Trophoblast cell (in vitro differentiated cells and primary cell): ENCODE results near the gene INHBB.

Experiments used
- DNase-seq, 2 donors: peaks; one replicate each; pipeline ENCODE4 v3.0.0-alpha.2; 2016
- H2AFZ ChIP-seq: 2 replicates; pipeline ENCODE4 v1.6.1; 2013; ENCODE audit warnings: low read length, moderate library complexity, mild to moderate bottlenecking; ENCODE audit not compliant: insufficient read depth, poor library complexity
- H2AK5ac ChIP-seq: 2 replicates; pipeline ENCODE4 v1.6.1; 2013; ENCODE audit warnings: mild to moderate bottlenecking, low read length
- H2BK120ac ChIP-seq: 2 replicates; pipeline ENCODE4 v1.6.1; 2013; ENCODE audit warnings: low read length, mild to moderate bottlenecking, moderate library complexity; ENCODE audit not compliant: insufficient read depth, poor library complexity
- H2BK12ac ChIP-seq: 2 replicates; pipeline ENCODE4 v1.6.1; 2013; ENCODE audit warnings: mild to moderate bottlenecking, low read length, moderate library complexity
- H2BK5ac ChIP-seq: 2 replicates; pipeline ENCODE4 v1.6.1; 2013; ENCODE audit warnings: low read length, low read depth, moderate library complexity, mild to moderate bottlenecking; ENCODE audit not compliant: poor library complexity
- H3K14ac ChIP-seq: 2 replicates; pipeline ENCODE4 v1.6.1; 2013; ENCODE audit warnings: mild to moderate bottlenecking, low read length
- H3K18ac ChIP-seq: 2 replicates; pipeline ENCODE4 v1.6.1; 2013; ENCODE audit warnings: mild to moderate bottlenecking, low read length
- H3K23ac ChIP-seq: 2 replicates; pipeline ENCODE4 v1.6.1; 2013; ENCODE audit warnings: low read length
- H3K27ac ChIP-seq: 2 replicates; pipeline ENCODE4 v1.5.1; 2013; ENCODE audit warnings: low read depth, mild to moderate bottlenecking, inconsistent platforms, low read length, moderate library complexity
- H3K27me3 ChIP-seq: 2 replicates; pipeline ENCODE4 v1.6.1; 2013; ENCODE audit warnings: inconsistent platforms, mild to moderate bottlenecking, low read length, moderate library complexity; ENCODE audit not compliant: insufficient read depth
- H3K36me3 ChIP-seq, 2 experiments: 1 replicate in 1 of 2; 2 replicates in 1 of 2; pipeline ENCODE4 v1.6.1; 2013; ENCODE audit warnings: low read length in 2 of 2, mild to moderate bottlenecking in 2 of 2, moderate library complexity in 1 of 2; ENCODE audit not compliant: insufficient read depth in 2 of 2, control insufficient read depth in 1 of 2
- H3K4ac ChIP-seq: 2 replicates; pipeline ENCODE4 v1.6.1; 2013; ENCODE audit warnings: low read depth, mild to moderate bottlenecking, low read length, moderate library complexity
- H3K4me1 ChIP-seq, 2 experiments: 1 replicate in 1 of 2; 2 replicates in 1 of 2; pipeline ENCODE4 v1.6.1; 2013; ENCODE audit warnings: low read length in 2 of 2, mild to moderate bottlenecking in 2 of 2, moderate library complexity in 1 of 2; ENCODE audit not compliant: insufficient read depth in 2 of 2, control insufficient read depth in 1 of 2
- H3K4me2 ChIP-seq: 2 replicates; pipeline ENCODE4 v1.6.1; 2013; ENCODE audit warnings: inconsistent platforms, mild to moderate bottlenecking, low read length, moderate library complexity
- H3K4me3 ChIP-seq: 2 replicates; pipeline ENCODE4 v1.5.1; 2013; ENCODE audit warnings: mild to moderate bottlenecking, low read depth, low read length, inconsistent platforms
- H3K79me1 ChIP-seq: one replicate; pipeline ENCODE4 v1.6.1; 2013; ENCODE audit warnings: low read length
- H3K79me2 ChIP-seq: 2 replicates; pipeline ENCODE4 v1.6.1; 2013; ENCODE audit warnings: low read length, mild to moderate bottlenecking; ENCODE audit not compliant: control insufficient read depth, insufficient read depth, poor library complexity
- H3K9ac ChIP-seq: 2 replicates; pipeline ENCODE4 v1.6.1; 2013; ENCODE audit warnings: mild to moderate bottlenecking, low read length
- H3K9me3 ChIP-seq: 2 replicates; pipeline ENCODE4 v1.6.1; 2013; ENCODE audit warnings: low read depth, mild to moderate bottlenecking, control low read depth, inconsistent platforms, low read length; ENCODE audit not compliant: insufficient read depth
- H4K12ac ChIP-seq: 2 replicates; pipeline ENCODE4 v1.6.1; 2013; ENCODE audit warnings: low read depth, mild to moderate bottlenecking, low read length, moderate library complexity
- H4K8ac ChIP-seq: 2 replicates; pipeline ENCODE4 v1.6.1; 2013; ENCODE audit warnings: low read depth, mild to moderate bottlenecking, low read length, moderate library complexity
- H4K91ac ChIP-seq: one replicate; pipeline ENCODE4 v1.6.1; 2013; ENCODE audit warnings: low read depth, mild to moderate bottlenecking, low read length, moderate library complexity
- WGBS: extraction: QIAGEN DNeasy Blood & Tissue Kit; methylation state at CpG from one replicate; pipeline ENCODE4 v1.1.7; 2013; ENCODE audit warnings: missing lambda C conversion rate; ENCODE audit not compliant: insufficient read length, insufficient coverage; ENCODE audit errors: extremely low coverage; 5-methylcytosine and 5-hydroxymethylcytosine counted together

The INHBB gene

GRCh38 chr2:120305296-120305695 lies 40.6 kb upstream of the INHBB start:
- Histone ChIP-seq H3K4me1 (peaks cover 4 to 6% of the 10 kb centered on the region in 2 experiments), H3K9ac (no peak overlapping the region), H3K79me1 (peaks cover 2% of the 10 kb centered on the region), H3K27ac (no peak overlapping the region), H2AFZ (no peak overlapping the region), H3K9me3 (no peaks in the 10 kb centered on the region), H2BK120ac (no peak overlapping the region), H3K4me3 (no peak overlapping the region), H3K79me2 (no peaks in the 10 kb centered on the region), H3K18ac (no peak overlapping the region), H4K12ac (no peak overlapping the region), H3K36me3 (peaks cover 4 to 6% of the 10 kb centered on the region in 2 experiments), H3K4me2 (no peak overlapping the region), H4K91ac (no peak overlapping the region), H4K8ac (no peak overlapping the region), H3K14ac (no peak overlapping the region), H3K23ac (no peak overlapping the region), H2AK5ac (no peak overlapping the region), H2BK12ac (no peak overlapping the region), H3K4ac (no peak overlapping the region), H2BK5ac (no peak overlapping the region), H3K27me3 (no peaks in the 10 kb centered on the region)
- peak in 1 of 2 donors; percentile 21 for DNase-seq
- WGBS: no CpG with 5 or more reads among the region's 6 CpGs

DNA sequence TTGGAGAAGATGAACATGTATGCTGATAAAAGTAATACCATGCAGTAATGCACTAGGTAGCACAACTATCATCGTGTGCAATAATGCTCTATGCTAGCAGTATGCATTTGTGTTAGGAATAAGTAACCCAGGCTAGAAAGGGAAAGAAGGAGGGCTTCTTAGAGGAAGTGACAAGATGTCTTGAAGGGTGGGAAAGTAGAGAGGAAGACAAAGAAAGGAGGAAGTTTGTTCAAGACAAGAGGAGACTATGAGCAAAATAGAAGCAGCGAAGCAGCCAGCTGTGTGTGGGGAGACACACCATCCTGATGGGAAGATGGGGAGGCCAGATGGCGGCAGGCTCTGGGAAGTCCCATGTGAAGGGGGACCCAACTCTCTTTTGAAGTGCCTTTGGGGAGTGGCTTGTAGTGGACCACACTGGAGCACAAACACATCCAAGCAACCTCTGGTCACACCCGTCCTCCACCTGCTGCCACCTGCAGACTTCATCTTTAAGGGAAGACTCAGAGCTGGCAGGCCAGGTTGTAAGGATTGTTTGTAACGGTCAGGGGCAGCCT lies 39.9 kb upstream of the INHBB start:
- Histone ChIP-seq H4K12ac (no peak overlapping the region), H3K9me3 (no peaks in the 10 kb centered on the region), H2AK5ac (no peak overlapping the region), H3K4me1 (peaks cover 0 to 3% of the 10 kb centered on the region in 2 experiments), H2BK5ac (no peak overlapping the region), H3K18ac (no peak overlapping the region), H3K27ac (no peak overlapping the region), H3K14ac (no peak overlapping the region), H3K79me1 (no peaks in the 10 kb centered on the region), H3K4me2 (no peak overlapping the region), H3K23ac (no peak overlapping the region), H3K4ac (no peak overlapping the region), H3K4me3 (no peak overlapping the region), H4K91ac (no peak overlapping the region), H3K9ac (no peak overlapping the region), H2BK120ac (no peak overlapping the region), H3K79me2 (no peaks in the 10 kb centered on the region), H4K8ac (no peak overlapping the region), H2BK12ac (no peak overlapping the region), H3K27me3 (no peaks in the 10 kb centered on the region), H3K36me3 (peaks cover 0 to 6% of the 10 kb centered on the region in 2 experiments), H2AFZ (no peak overlapping the region)
- DNase-seq: no peak
- WGBS: no CpG with 5 or more reads among the region's 5 CpGs

DNA sequence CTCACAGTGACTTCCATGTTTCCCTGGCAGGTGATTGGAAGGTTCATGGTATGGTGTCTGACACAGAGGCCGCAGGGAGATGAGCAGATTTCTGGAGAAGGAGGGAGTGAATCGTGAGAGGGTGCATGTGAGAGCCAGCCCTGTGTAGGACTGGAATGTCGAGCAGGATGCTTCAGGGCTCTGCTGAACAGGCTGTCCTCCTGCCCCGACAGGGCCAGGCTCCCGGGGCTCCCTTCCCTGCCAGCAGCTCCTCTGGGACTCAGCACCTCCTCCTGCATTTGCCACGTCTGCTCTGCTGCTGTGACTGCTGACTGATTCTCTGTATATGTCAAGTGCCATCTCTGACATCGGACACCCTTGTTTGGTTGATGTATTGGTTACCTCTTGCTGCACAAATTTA lies 38.5 kb upstream of the INHBB start:
- no peaks in the 10 kb centered on the region for H3K79me1 ChIP-seq
- H3K9ac ChIP-seq: no peak overlapping the region
- WGBS: no CpG with 5 or more reads among the region's 7 CpGs

DNA sequence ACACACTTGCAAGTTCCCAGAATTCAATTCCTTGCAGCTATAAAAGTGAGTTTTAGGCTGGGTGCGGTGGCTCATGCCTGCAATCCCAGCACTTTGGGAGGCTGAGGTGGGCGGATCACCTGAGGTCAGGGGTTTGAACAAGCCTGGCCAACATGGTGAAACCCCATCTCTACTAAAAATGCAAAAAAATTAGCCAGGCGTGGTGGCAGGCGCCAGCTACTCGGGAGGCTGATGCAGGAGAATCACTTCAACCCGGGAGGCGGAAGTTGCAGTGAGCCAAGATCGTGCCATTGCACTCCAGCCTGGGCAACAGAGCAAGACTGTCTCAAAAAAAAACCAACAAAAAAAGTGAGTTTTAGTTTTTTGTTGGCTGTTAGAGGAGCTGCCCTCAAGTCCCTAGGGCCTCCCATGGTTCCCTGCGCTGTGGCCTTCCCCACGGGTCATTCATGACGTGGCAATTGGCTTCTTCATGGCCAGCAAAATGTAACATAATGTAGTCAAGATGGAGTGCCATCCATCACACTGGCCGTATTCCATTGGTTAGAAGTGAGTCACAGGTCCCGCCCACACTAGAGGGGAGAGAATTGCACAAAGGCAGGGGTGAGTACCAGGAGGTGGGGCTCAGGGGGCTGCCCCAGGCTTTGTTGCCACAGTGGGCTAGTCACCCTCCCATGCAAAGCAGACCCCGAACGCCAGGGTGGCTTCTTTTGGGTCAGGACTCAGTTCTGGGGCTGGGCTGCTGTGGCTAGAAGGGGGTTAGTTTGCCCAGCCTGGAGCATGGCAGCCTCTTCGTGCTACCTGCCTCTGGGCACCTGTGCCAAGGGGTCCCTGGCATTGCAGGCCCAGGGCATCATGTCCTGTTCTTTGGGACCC lies 37.7 kb upstream of the INHBB start:
- no peak overlapping the region for H3K27ac ChIP-seq
- no peaks in the 10 kb centered on the region for H3K27me3 ChIP-seq
- H3K36me3 ChIP-seq: no peaks in the 10 kb centered on the region
- H2BK12ac ChIP-seq: no peak overlapping the region
- H3K79me1 ChIP-seq: no peaks in the 10 kb centered on the region
- H3K4me1 ChIP-seq: no peaks in the 10 kb centered on the region
- H2BK5ac ChIP-seq: no peak overlapping the region
- H3K9ac ChIP-seq: no peak overlapping the region
- H3K4ac ChIP-seq: no peak overlapping the region
- no peaks in the 10 kb centered on the region for H3K79me2 ChIP-seq
- H3K14ac ChIP-seq: no peak overlapping the region
- H3K23ac ChIP-seq: no peak overlapping the region
- H2AFZ ChIP-seq: no peak overlapping the region
- H3K9me3 ChIP-seq: no peaks in the 10 kb centered on the region
- no peak overlapping the region for H4K8ac ChIP-seq
- H3K4me3 ChIP-seq: no peak overlapping the region
- no peak overlapping the region for H2BK120ac ChIP-seq
- H3K4me2 ChIP-seq: no peak overlapping the region
- H4K91ac ChIP-seq: no peak overlapping the region
- H2AK5ac ChIP-seq: no peak overlapping the region
- no peak for DNase-seq
- WGBS: no CpG with 5 or more reads among the region's 16 CpGs
- H4K12ac ChIP-seq: no peak overlapping the region
- no peak overlapping the region for H3K18ac ChIP-seq

More for the DNA sequence above, 38.5 kb upstream of the INHBB start:
- Histone ChIP-seq H3K4me1 (no peaks in the 10 kb centered on the region), H3K4me3 (no peak overlapping the region), H3K36me3 (peaks cover 0 to 6% of the 10 kb centered on the region in 2 experiments), H4K12ac (no peak overlapping the region), H3K4ac (no peak overlapping the region), H3K14ac (no peak overlapping the region), H3K23ac (no peak overlapping the region), H2BK12ac (no peak overlapping the region), H3K79me2 (no peaks in the 10 kb centered on the region), H2BK120ac (no peak overlapping the region), H3K27me3 (no peaks in the 10 kb centered on the region), H2AK5ac (no peak overlapping the region), H4K91ac (no peak overlapping the region), H3K27ac (no peak overlapping the region), H2BK5ac (no peak overlapping the region), H3K18ac (no peak overlapping the region), H3K9me3 (no peaks in the 10 kb centered on the region), H4K8ac (no peak overlapping the region), H3K4me2 (no peak overlapping the region), H2AFZ (no peak overlapping the region)
- DNase-seq: peak; percentile 32 to 55
